Gastroesophageal sphincter (tissue), 4 donors: ENCODE data around the gene PABPN1L. TPM values are rescaled to one million over a fixed set of nuclear protein-coding genes. Genes with fewer than 3 reads are reported as not detected.
A peak's percentile ranks its signal among the peaks of the same experiment; 100 is the strongest.

Source experiments
- ATAC-seq: fragments of 150-250 bp; one replicate; pipeline ENCODE4 v1.9.1; 2016; ENCODE audit warnings: mild to moderate bottlenecking, moderate library complexity
- H3K27ac ChIP-seq, 4 donors: fragments of 200-600 bp; sonication (generic) in 3 of 4; 1 replicate in 3 of 4; 2 replicates in 1 of 4; pipeline ENCODE4 v1.5.1; 2016 to 2019
- H3K27me3 ChIP-seq: fragments of 200-600 bp; sonication (generic); one replicate; pipeline ENCODE4 v1.5.1; 2019
- H3K36me3 ChIP-seq, 2 donors: fragments of 200-600 bp; sonication (generic); one replicate each; pipeline ENCODE4 v1.5.1; 2019; ENCODE audit warnings: control low read depth in 1 of 2
- H3K4me1 ChIP-seq, 3 donors: fragments of 200-600 bp; sonication (generic); 1 replicate in 2 of 3; 2 replicates in 1 of 3; pipeline ENCODE4 v1.5.1; 2016 to 2019; ENCODE audit warnings: control low read depth in 2 of 3
- H3K4me3 ChIP-seq, 2 donors: fragments of 200-600 bp; sonication (generic); one replicate each; pipeline ENCODE4 v1.5.1; 2019; ENCODE audit warnings: mild to moderate bottlenecking in 1 of 2, moderate library complexity in 1 of 2
- H3K9me3 ChIP-seq, 3 donors: fragments of 200-600 bp; sonication (generic); one replicate each; pipeline ENCODE4 v1.5.1; 2017 to 2019; ENCODE audit warnings: control low read depth in 2 of 3
- EP300 ChIP-seq: sonication (generic); formaldehyde crosslinking; IDR thresholded peaks from one replicate; pipeline ENCODE4 v1.6.1; 2017; ENCODE audit warnings: antibody characterized with exemption, mild to moderate bottlenecking
- POLR2A ChIP-seq, 2 donors: fragments of 450-650 bp; IDR thresholded peaks; one replicate each; pipeline ENCODE4 v1.6.1; 2017; ENCODE audit warnings: antibody characterized with exemption in 2 of 2, mild to moderate bottlenecking in 2 of 2, moderate library complexity in 1 of 2
- POLR2AphosphoS5 ChIP-seq: sonication (generic); formaldehyde crosslinking; IDR thresholded peaks from one replicate; pipeline ENCODE4 v1.6.1; 2017; ENCODE audit warnings: antibody characterized with exemption
- WGBS, 2 donors: methylation state at CpG; one replicate each; pipeline ENCODE4 v1.1.5; 2018; ENCODE audit warnings: low coverage in 1 of 2; 5-methylcytosine and 5-hydroxymethylcytosine counted together
- total RNA-seq, 4 donors: library from RNA; depleted of rRNA; stranded (reverse); fragments of >200 nt; gene quantifications; one replicate each; pipeline ENCODE4 v1.1.0, GENCODE V29; 2016
- TF ChIP-seq, protein P1 (sequence below), 4 experiments: fragments of 200-600 bp in 2 of 4; fragments of 450-650 bp in 2 of 4; sonication (generic) in 1 of 4; IDR thresholded peaks; one replicate each; pipeline ENCODE4 v1.5.1; 2017 to 2019; ENCODE audit warnings: antibody characterized with exemption in 4 of 4, mild to moderate bottlenecking in 2 of 4, moderate library complexity in 2 of 4

The PABPN1L gene
- total RNA-seq, 4 donors from 2014 or later, result 0.54 TPM; not detected in 3

DNA sequence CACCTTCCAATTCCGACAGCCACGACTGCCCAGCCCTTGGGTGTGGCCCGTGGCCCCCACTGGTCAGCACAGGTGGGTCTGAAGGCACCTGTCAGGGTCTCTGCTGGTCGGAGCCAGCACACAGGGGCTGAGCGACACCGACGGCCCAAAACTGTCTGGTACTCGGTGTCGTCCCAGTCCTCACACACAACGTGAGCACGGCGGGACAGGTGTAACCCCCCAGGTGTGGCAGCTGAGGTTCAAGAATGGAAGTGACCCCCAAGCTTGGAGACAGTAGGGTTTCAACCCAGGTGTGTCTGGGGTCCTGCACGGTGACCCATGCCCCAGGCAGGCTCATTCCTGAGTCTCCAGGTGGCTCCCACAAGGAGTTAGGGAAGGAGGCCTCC is 10.7 kb downstream of the PABPN1L start:
- Histone ChIP-seq H3K27me3 (no peaks in the 10 kb centered on the region), H3K9me3 (no peaks in the 10 kb centered on the region), H3K4me1 (peaks cover 0 to 56% (median 19%) of the 10 kb centered on the region in 3 donors), H3K27ac (peak overlapping the region in 3 of 4 donors; percentile 72 to 89 (median 89)), H3K4me3 (peak overlapping the region; percentile 80 to 98), H3K36me3 (peaks cover 0 to 42% of the 10 kb centered on the region in 2 donors)
- WGBS, 2 donors, result 67 to 81% methylated on average over 3 of the region's 13 CpGs
- no peak for TF ChIP-seq POLR2A (IDR thresholded peaks at IDR 0.05)
- TF ChIP-seq, protein P1, sequence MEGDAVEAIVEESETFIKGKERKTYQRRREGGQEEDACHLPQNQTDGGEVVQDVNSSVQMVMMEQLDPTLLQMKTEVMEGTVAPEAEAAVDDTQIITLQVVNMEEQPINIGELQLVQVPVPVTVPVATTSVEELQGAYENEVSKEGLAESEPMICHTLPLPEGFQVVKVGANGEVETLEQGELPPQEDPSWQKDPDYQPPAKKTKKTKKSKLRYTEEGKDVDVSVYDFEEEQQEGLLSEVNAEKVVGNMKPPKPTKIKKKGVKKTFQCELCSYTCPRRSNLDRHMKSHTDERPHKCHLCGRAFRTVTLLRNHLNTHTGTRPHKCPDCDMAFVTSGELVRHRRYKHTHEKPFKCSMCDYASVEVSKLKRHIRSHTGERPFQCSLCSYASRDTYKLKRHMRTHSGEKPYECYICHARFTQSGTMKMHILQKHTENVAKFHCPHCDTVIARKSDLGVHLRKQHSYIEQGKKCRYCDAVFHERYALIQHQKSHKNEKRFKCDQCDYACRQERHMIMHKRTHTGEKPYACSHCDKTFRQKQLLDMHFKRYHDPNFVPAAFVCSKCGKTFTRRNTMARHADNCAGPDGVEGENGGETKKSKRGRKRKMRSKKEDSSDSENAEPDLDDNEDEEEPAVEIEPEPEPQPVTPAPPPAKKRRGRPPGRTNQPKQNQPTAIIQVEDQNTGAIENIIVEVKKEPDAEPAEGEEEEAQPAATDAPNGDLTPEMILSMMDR (IDR thresholded peaks at IDR 0.05), result no peak
- TF ChIP-seq EP300, result no peak
- TF ChIP-seq POLR2AphosphoS5, result no peak
- no peak for ATAC-seq

DNA sequence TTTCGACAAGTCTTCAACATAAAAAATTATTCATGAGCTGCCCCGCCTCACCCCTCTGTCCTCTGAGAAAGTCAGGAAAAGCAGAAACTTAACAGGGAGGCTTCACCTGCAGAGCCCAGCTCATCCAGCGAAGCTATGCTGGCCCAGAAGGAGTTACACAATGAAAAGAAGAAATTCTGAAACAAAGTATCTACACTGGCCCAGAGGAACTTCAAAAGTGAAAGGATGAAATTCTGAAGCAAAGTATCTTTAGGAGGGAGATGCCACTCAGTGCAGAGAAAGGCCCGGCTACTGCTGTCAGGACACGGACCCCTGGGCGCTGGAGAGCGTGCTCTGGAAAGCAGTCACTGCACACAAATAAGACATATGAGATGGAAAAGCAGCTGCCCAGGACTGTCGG is 11.3 kb downstream of the PABPN1L start:
- WGBS, 2 donors, result 78 to 80% methylated on average over 4 to 8 of the region's 8 CpGs
- peak overlapping the region in 1 of 4 donors; percentile 89 for H3K27ac ChIP-seq
- no peaks in the 10 kb centered on the region for H3K27me3 ChIP-seq
- H3K4me1 ChIP-seq, result peaks cover 0 to 56% (median 19%) of the 10 kb centered on the region in 3 donors
- H3K36me3 ChIP-seq, result peaks cover 0 to 42% of the 10 kb centered on the region in 2 donors
- no peak for ATAC-seq
- H3K9me3 ChIP-seq, result no peaks in the 10 kb centered on the region
- no peak for TF ChIP-seq POLR2A (IDR thresholded peaks at IDR 0.05)
- no peak for TF ChIP-seq EP300
- TF ChIP-seq, protein P1 (IDR thresholded peaks at IDR 0.05), result no peak
- no peak for TF ChIP-seq POLR2AphosphoS5
- H3K4me3 ChIP-seq, result no peak overlapping the region

DNA sequence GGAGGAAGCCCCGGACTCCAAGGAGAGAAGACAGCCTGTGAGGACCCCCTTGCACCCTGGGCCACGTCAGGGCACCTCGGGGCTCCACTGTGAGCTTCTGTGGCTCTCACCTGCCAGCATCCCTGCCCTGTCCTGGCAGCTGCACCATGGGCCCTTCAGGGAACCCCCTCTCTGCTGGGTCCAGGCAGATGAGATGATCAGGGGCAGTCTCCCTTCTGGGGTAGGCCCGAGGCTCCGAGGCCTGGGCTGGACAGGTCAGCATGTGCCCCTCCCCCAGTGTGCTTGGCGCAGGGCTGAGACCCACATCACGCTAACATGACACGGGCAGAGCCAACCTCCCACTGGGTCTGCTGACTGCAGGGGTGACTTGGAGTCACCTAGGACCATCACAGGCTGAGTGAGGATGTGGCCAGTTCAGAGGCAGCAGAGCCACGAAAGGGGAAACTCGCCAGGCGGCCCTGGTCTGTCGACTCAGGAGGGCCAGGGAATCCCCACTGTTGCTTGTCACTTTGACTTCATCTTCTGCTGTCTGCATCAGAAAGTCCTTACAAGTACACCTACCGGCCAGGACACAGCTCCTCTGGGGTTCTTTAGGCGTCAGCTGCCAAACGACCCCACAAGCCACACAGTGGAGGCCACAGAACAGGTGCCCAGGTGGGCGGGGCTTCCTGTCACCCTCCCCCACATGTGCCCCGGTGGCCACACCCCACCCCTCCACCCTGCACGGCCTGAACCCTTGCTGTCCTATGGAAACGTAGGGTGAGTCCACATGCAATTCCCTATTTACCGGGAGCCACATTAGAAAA is 12.0 kb downstream of the PABPN1L start:
- H3K4me3 ChIP-seq, result no peak overlapping the region
- no peak for TF ChIP-seq EP300
- TF ChIP-seq POLR2A (IDR thresholded peaks at IDR 0.05), result no peak
- TF ChIP-seq, protein P1 (IDR thresholded peaks at IDR 0.05), result no peak
- TF ChIP-seq POLR2AphosphoS5, result no peak
- 45 to 82% methylated on average over 3 to 4 of the region's 20 CpGs for WGBS, 2 donors
- peaks cover 0 to 42% of the 10 kb centered on the region in 2 donors for H3K36me3 ChIP-seq
- no peak for ATAC-seq
- H3K27ac ChIP-seq, result no peak overlapping the region
- H3K27me3 ChIP-seq, result no peaks in the 10 kb centered on the region
- H3K4me1 ChIP-seq, result peaks cover 0 to 54% (median 19%) of the 10 kb centered on the region in 3 donors
- H3K9me3 ChIP-seq, result no peaks in the 10 kb centered on the region

DNA sequence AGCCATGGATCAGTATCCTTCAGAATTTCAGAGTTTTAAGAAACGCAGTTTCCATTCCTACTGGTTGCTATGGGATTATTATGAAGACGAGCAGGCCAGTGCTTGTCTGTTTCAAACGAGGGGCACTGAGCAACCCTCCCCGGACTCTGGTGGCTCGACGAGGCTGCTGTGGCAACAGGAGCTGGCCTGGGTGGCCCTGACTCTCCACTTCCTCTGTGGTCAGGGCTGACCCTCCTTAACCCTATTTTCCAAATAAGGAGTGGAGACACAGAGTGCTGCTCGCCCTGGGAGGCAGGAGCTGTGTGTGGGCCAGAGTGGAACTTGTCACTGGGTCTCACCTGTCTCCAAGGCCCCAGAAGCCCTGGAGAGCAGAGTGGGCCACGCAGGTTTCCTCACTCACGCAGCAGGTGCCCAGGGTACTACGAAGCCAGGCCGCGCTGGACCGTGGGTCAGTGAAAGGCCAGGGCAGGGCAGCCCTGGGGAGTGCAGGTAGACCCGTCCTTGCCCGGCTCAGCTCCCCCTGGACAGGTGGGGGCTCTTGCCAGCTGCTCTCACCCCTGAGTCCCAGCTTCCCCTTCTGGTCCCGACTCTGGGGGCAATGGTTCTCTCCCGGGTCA is 13.0 kb downstream of the PABPN1L start:
- no peak for TF ChIP-seq EP300
- no peak for TF ChIP-seq POLR2A (IDR thresholded peaks at IDR 0.05)
- TF ChIP-seq, protein P1 (IDR thresholded peaks at IDR 0.05), result no peak
- TF ChIP-seq POLR2AphosphoS5, result no peak
- Histone ChIP-seq H3K9me3 (no peaks in the 10 kb centered on the region), H3K4me3 (no peak overlapping the region), H3K36me3 (peaks cover 0 to 42% of the 10 kb centered on the region in 2 donors), H3K27ac (no peak overlapping the region), H3K4me1 (peaks cover 0 to 44% (median 19%) of the 10 kb centered on the region in 3 donors), H3K27me3 (no peaks in the 10 kb centered on the region)
- 62 to 80% methylated on average over 1 to 6 of the region's 17 CpGs for WGBS, 2 donors
- no peak for ATAC-seq
